Measurements from ENCODE around the gene TUBA1C.
A peak's percentile ranks its signal among the peaks of the same experiment; 100 is the strongest.

TUBA1C gene

GRCh38 chr12:49230176-49230804, 34.6 kb upstream of the TUBA1C start:
- DNase-seq (ENCODE audit: low read depth, low spot score), result no peak
- H3K27ac ChIP-seq, result no peak overlapping the region

GRCh38 chr12:49230805-49231194, 34.1 kb upstream of the TUBA1C start:
- H3K9me3 ChIP-seq (ENCODE audit: low read depth, low read length), result no peaks in the 10 kb centered on the region
- H3K9ac ChIP-seq (ENCODE audit: insufficient read length), result no peak overlapping the region
- no peak overlapping the region for H3K27ac ChIP-seq
- no peaks in the 10 kb centered on the region for H3K36me3 ChIP-seq (ENCODE audit: insufficient read depth, low read length)
- no peak overlapping the region for H3K4me3 ChIP-seq
- DNase-seq (ENCODE audit: low read depth, low spot score), result no peak
- TF ChIP-seq POLR2AphosphoS5 (IDR thresholded peaks at IDR 0.05; ENCODE audit: borderline replicate concordance, low read depth, low read length) (no peak), FOXP2 (optimal IDR thresholded peaks at IDR 0.05; ENCODE audit: control extremely low read depth, extremely low read length, insufficient read depth) (no peak), EZH2 (IDR thresholded peaks at IDR 0.05) (no peak)

More at GRCh38 chr12:49230176-49230804, 34.6 kb upstream of the TUBA1C start:
- Histone ChIP-seq H3K9me3 (ENCODE audit: low read depth, low read length) (no peaks in the 10 kb centered on the region), H3K4me3 (no peak overlapping the region), H3K36me3 (ENCODE audit: insufficient read depth, low read length) (no peaks in the 10 kb centered on the region), H3K9ac (ENCODE audit: insufficient read length) (no peak overlapping the region)
- TF ChIP-seq FOXP2 (optimal IDR thresholded peaks at IDR 0.05; ENCODE audit: control extremely low read depth, extremely low read length, insufficient read depth) (no peak), POLR2AphosphoS5 (IDR thresholded peaks at IDR 0.05; ENCODE audit: borderline replicate concordance, low read depth, low read length) (no peak), EZH2 (IDR thresholded peaks at IDR 0.05) (no peak)

- DNase-seq (ENCODE audit: low read depth, low spot score), result no peak
- Histone ChIP-seq H3K36me3 (ENCODE audit: insufficient read depth, low read length) (no peaks in the 10 kb centered on the region), H3K4me3 (no peak overlapping the region), H3K9me3 (ENCODE audit: low read depth, low read length) (no peaks in the 10 kb centered on the region), H3K9ac (ENCODE audit: insufficient read length) (peak overlapping the region; percentile 45), H3K27ac (no peak overlapping the region)
- TF ChIP-seq POLR2AphosphoS5 (IDR thresholded peaks at IDR 0.05; ENCODE audit: borderline replicate concordance, low read depth, low read length) (no peak), EZH2 (IDR thresholded peaks at IDR 0.05) (no peak), FOXP2 (optimal IDR thresholded peaks at IDR 0.05; ENCODE audit: control extremely low read depth, extremely low read length, insufficient read depth) (no peak)
Observed at GRCh38 chr12:49231878-49232655, 32.8 kb upstream of the TUBA1C start.

GRCh38 chr12:49232940-49233841, 31.7 kb upstream of the TUBA1C start:
- Histone ChIP-seq H3K4me3 (no peak overlapping the region), H3K36me3 (ENCODE audit: insufficient read depth, low read length) (no peaks in the 10 kb centered on the region), H3K27ac (no peak overlapping the region), H3K9me3 (ENCODE audit: low read depth, low read length) (no peaks in the 10 kb centered on the region), H3K9ac (ENCODE audit: insufficient read length) (peak overlapping the region; percentile 45)
- no peak for DNase-seq (ENCODE audit: low read depth, low spot score)
- TF ChIP-seq EZH2 (IDR thresholded peaks at IDR 0.05) (no peak), POLR2AphosphoS5 (IDR thresholded peaks at IDR 0.05; ENCODE audit: borderline replicate concordance, low read depth, low read length) (no peak), FOXP2 (optimal IDR thresholded peaks at IDR 0.05; ENCODE audit: control extremely low read depth, extremely low read length, insufficient read depth) (no peak)

GRCh38 chr12:49233842-49234526, 30.9 kb upstream of the TUBA1C start:
- Histone ChIP-seq H3K9me3 (ENCODE audit: low read depth, low read length) (no peaks in the 10 kb centered on the region), H3K4me3 (no peak overlapping the region), H3K27ac (no peak overlapping the region), H3K9ac (ENCODE audit: insufficient read length) (no peak overlapping the region), H3K36me3 (ENCODE audit: insufficient read depth, low read length) (no peaks in the 10 kb centered on the region)
- no peak for DNase-seq (ENCODE audit: low read depth, low spot score)
- no peak for TF ChIP-seq POLR2AphosphoS5 (IDR thresholded peaks at IDR 0.05; ENCODE audit: borderline replicate concordance, low read depth, low read length)
- no peak for TF ChIP-seq FOXP2 (optimal IDR thresholded peaks at IDR 0.05; ENCODE audit: control extremely low read depth, extremely low read length, insufficient read depth)
- TF ChIP-seq EZH2 (IDR thresholded peaks at IDR 0.05), result no peak

- Histone ChIP-seq H3K9me3 (ENCODE audit: low read depth, low read length) (no peaks in the 10 kb centered on the region), H3K27ac (no peak overlapping the region), H3K4me3 (no peak overlapping the region), H3K36me3 (ENCODE audit: insufficient read depth, low read length) (no peaks in the 10 kb centered on the region), H3K9ac (ENCODE audit: insufficient read length) (no peak overlapping the region)
- TF ChIP-seq POLR2AphosphoS5 (IDR thresholded peaks at IDR 0.05; ENCODE audit: borderline replicate concordance, low read depth, low read length) (no peak), EZH2 (IDR thresholded peaks at IDR 0.05) (no peak)
- no peak for DNase-seq (ENCODE audit: low read depth, low spot score)
Observed at GRCh38 chr12:49236423-49236822, 28.5 kb upstream of the TUBA1C start.

GRCh38 chr12:49243631-49244030, 21.3 kb upstream of the TUBA1C start:
- H3K27ac ChIP-seq, result no peak overlapping the region
- H3K36me3 ChIP-seq (ENCODE audit: insufficient read depth, low read length), result no peaks in the 10 kb centered on the region
- H3K4me3 ChIP-seq, result no peak overlapping the region
- DNase-seq (ENCODE audit: low read depth, low spot score), result no peak
- H3K9ac ChIP-seq (ENCODE audit: insufficient read length), result no peak overlapping the region
- TF ChIP-seq POLR2AphosphoS5 (IDR thresholded peaks at IDR 0.05; ENCODE audit: borderline replicate concordance, low read depth, low read length) (no peak), FOXP2 (optimal IDR thresholded peaks at IDR 0.05; ENCODE audit: control extremely low read depth, extremely low read length, insufficient read depth) (no peak), EZH2 (IDR thresholded peaks at IDR 0.05) (no peak)
- H3K9me3 ChIP-seq (ENCODE audit: low read depth, low read length), result no peaks in the 10 kb centered on the region

Measured in SK-N-MC (cell line).